Left colon (tissue), 2 donors: Measurements from ENCODE around the gene CACNG5. TPM values are rescaled to one million over a fixed set of nuclear protein-coding genes. Genes with fewer than 3 reads are reported as not detected.

Source experiments
- ATAC-seq: fragments of 200-7000 bp; cut with Tn5 transposase; one replicate; pipeline ENCODE4 v1.9.1; 2020; ENCODE audit warnings: mild to moderate bottlenecking, moderate library complexity
- DNase-seq, 2 donors: peaks; one replicate each; pipeline ENCODE4 v3.0.0-alpha.2; 2020
- intact Hi-C, 2 donors: fragments of 100-400 bp; cut with DNase I in 1 of 2; cut with micrococcal nuclease in 1 of 2; formaldehyde crosslinking; loops; one replicate each; pipeline versions ENCODE4 v1.11.2 to v1.14.0; 2022; cut with DNase I, micrococcal nuclease
- total RNA-seq, 2 donors: library from RNA; stranded (reverse); fragmentation: NEBNext Ultra II Directional; extraction: Animal tissue kit (Norgen Biotek cat#: 25700); gene quantifications; one replicate each; pipeline ENCODE4 v1.2.1, GENCODE V29; 2021
- donor health status: DM: no; HTN: no; CAD: no.
- donor health status: DM: yes; HTN: yes; CAD: no.

CACNG5 gene
- total RNA-seq, 2 donors from 2014 or later, result not detected

- intact Hi-C loops, result no loop called here
These were observed 7.6 kb downstream of the CACNG5 start for GRCh38 chr17:66842505-66842904.

GRCh38 chr17:66842959-66843358, 8.0 kb downstream of the CACNG5 start:
- intact Hi-C loops, result no loop called here
- DNase-seq, result no peak

More at GRCh38 chr17:66842505-66842904, 7.6 kb downstream of the CACNG5 start:
- DNase-seq (no peak), ATAC-seq (no peak)

GRCh38 chr17:66843627-66844026, 8.7 kb downstream of the CACNG5 start:
- ATAC-seq (no peak), DNase-seq (no peak)
- intact Hi-C loops, result no loop called here

More at GRCh38 chr17:66842959-66843358, 8.0 kb downstream of the CACNG5 start:
- no peak for ATAC-seq

DNA sequence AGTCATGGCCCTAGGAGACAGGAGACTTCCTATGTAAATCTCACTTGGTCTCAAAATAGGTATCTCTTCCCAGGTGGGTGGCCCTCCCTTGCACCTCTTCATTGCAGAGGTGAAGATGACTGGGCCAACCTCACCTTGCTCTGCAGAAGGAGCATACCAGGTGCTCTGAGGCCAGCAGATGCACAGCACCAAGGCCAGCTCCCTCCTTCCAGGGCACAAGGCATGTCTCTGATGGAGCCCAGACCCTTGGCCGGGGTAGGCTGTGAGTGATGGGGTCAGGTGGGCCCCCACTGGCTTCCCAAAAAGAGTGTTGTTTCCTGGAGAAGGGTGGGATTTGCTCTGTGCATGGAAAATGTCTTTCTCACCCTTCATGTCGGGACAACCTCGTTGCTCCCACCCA, 12.8 kb downstream of the CACNG5 start:
- intact Hi-C loops, result no loop called here
- no peak for ATAC-seq
- no peak for DNase-seq

- intact Hi-C loops, result no loop called here
- no peak for ATAC-seq
- no peak for DNase-seq
These were observed 13.6 kb downstream of the CACNG5 start for GRCh38 chr17:66848496-66848895.

GRCh38 chr17:66849032-66849655, 14.2 kb downstream of the CACNG5 start:
- no peak for DNase-seq
- intact Hi-C loops, result no loop called here
- ATAC-seq, result no peak

GRCh38 chr17:66849851-66850580, 15.1 kb downstream of the CACNG5 start:
- intact Hi-C loops, result no loop called here
- ATAC-seq, result no peak
- no peak for DNase-seq

- ATAC-seq (no peak), DNase-seq (no peak)
- intact Hi-C loops, result no loop called here
These were observed 15.8 kb downstream of the CACNG5 start for GRCh38 chr17:66850692-66851091.

DNA sequence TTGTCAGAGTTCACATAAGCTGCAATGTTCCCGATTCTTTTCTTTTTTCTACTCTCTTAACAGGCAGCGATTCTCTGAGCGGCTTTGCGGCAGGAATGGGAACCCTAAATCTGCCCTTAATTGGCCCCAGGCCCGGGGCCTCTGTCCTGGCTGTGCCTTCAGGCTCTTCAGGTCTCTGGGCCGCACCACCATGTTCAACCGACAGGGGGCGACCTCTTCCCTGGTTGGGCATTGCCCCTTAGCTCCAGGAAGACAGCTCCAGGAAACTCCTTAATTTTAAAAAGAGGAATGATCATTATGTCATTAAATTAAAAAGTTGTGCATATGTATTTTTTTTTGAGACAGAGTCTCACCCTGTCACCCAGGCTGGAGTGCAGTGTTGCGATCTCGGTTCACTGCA, 20.3 kb downstream of the CACNG5 start:
- no peak for ATAC-seq
- peak in 1 of 2 donors; percentile 10 for DNase-seq
- intact Hi-C loops, result no loop called here

DNA sequence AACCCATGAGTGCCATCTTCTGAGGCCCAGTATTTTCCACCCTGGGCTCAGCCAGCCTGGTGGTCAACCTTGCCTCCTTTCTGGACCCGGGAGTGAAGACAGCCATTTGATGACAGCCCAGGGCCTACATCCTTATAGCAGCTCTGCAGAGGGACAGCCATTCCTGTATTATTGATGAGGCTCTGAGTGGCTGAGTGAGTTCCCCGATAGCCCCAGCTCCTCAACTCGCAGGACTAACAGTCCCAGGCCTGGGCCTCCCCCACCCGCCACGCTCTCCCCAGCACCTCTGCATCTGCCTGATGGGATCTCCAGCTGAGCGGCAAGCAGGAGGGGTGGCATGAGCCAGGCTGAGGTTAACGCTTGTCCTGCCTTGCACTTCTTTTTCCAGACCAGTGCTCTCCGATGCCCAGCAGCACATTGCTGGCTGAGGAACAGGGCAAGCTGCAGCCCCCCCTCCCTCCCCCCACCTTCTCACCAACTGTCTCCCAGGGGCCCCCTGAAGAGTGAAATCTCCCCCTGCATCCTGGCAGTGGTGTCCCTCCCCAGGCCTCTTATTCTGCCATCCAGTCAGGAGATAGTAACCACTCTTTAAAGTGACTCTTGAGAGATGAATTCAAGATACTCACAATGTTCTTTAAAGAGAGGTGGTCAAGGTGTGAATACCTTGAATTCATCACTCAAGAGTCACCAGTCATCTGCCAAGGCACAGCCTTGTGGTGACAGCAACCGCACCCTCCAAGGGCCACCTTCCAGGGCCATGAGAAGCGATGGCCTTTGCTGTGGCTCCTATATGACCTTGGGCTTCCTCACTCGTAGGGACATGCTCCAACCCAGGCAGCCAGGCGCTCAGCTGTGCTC, 23.5 kb downstream of the CACNG5 start:
- intact Hi-C loops, result no loop called here
- ATAC-seq (no peak), DNase-seq (no peak)

GRCh38 chr17:66859353-66859752, 24.4 kb downstream of the CACNG5 start:
- intact Hi-C loops, result no loop called here
- ATAC-seq (no peak), DNase-seq (no peak)

- intact Hi-C loops, result no loop called here
- no peak for DNase-seq
These were observed 25.3 kb downstream of the CACNG5 start for GRCh38 chr17:66860204-66860603.

GRCh38 chr17:66863820-66864219, 28.9 kb downstream of the CACNG5 start:
- ATAC-seq (no peak), DNase-seq (no peak)
- intact Hi-C loops, result no loop called here

More at GRCh38 chr17:66860204-66860603, 25.3 kb downstream of the CACNG5 start:
- ATAC-seq, result no peak

GRCh38 chr17:66865151-66865550, 30.2 kb downstream of the CACNG5 start:
- intact Hi-C loops, result no loop called here
- DNase-seq, result no peak
- ATAC-seq, result no peak

- no peak for DNase-seq
- intact Hi-C loops, result no loop called here
- no peak for ATAC-seq
These were observed 39.0 kb downstream of the CACNG5 start for GRCh38 chr17:66873962-66874361.

DNA sequence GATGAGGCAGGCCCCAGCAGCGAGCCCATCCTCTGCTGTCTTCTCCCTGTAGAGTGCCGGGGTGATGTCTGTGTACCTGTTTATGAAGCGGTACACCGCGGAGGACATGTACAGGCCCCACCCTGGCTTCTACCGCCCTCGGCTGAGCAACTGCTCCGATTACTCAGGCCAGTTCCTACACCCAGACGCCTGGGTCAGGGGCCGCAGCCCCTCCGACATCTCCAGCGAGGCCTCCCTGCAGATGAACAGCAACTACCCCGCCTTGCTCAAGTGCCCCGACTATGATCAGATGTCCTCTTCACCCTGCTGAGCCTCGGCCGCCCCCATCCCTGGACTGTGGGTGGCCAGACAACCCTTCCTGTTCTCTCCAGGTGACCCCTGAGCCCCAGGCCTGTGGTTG, 50.0 kb downstream of the CACNG5 start:
- ATAC-seq (no peak), DNase-seq (no peak)
- intact Hi-C loops, result no loop called here

- ATAC-seq (no peak), DNase-seq (no peak)
- intact Hi-C loops, result no loop called here
These were observed 50.5 kb downstream of the CACNG5 start for GRCh38 chr17:66885417-66885816.

DNA sequence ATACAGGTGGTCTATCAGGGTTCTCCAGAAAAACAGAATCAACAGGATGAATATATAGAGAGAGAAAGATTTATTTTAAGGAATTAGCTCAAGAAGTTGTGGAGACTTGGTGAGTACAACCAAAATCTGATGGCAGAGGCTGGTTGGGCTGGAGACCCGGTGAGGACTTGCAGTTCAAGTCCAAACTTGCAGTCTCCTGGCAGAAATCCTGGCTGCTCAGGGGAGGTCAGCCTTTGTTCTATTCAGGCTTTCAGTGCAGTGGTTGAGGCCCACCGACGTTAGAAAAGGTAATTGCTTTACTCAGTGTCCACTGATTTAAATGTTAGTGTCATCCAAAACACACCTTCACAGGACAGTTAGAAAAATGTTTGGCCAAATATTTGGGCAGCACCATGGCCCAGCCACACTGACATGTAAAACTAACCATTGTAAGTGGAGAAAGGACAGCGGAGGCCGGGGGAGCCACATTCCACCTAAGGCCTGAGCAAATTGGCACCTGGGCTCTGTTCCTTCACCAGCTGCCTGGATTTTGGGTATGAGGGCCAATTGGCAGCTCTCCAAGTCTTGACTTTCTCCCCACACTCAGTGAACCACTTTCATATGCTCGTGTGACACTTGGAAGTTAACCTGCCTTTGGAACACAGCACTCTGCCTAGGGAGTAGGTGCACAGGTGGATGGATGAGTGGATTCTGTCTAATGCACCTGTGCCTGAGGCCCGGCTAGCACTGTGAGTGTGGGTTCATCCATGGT, 54.7 kb downstream of the CACNG5 start:
- intact Hi-C loops, result no loop called here
- ATAC-seq, result no peak
- no peak for DNase-seq

DNA sequence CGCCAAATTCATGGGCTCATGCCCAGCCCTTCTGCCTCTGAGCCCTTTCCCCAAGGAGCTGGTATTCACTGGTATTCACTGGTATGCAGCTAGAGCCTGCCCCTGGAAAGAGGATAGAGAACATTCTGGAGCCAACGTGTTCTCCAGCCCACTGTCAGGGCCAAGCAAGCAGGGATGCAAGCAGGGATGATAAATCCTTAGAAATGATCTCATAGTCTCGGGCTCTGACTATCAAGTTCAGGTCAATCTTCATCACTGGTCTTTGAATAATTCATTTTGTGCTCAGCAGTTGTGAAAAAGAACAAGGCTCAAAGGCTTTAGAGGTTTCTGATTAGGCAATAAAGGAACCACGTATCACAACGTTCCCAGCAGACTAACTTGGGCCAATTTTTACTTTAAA, 57.3 kb downstream of the CACNG5 start:
- intact Hi-C loops, result no loop called here
- ATAC-seq, result no peak

More for the DNA sequence above, 57.3 kb downstream of the CACNG5 start:
- no peak for DNase-seq
